HepG2 (cell line): ENCODE measurements around the gene CDK10. TPM values are rescaled to one million over a fixed set of nuclear protein-coding genes. Genes with fewer than 3 reads are reported as not detected.
A peak's percentile ranks its signal among the peaks of the same experiment; 100 is the strongest.

Source experiments
- CAMTA2 ChIP-seq: sonication (generic); formaldehyde crosslinking; IDR thresholded peaks from 2 replicates; pipeline ENCODE4 v1.4.0; 2020; ENCODE audit warnings: mild to moderate bottlenecking, missing genetic modification reagents, borderline replicate concordance
- CEBPG ChIP-seq: IDR thresholded peaks from 2 replicates; pipeline ENCODE4 v1.6.1; 2016
- KLF12 ChIP-seq: sonication (generic); formaldehyde crosslinking; IDR thresholded peaks from 2 replicates; pipeline ENCODE4 v1.4.0; 2020; ENCODE audit warnings: missing genetic modification reagents, borderline replicate concordance
- NKX3-1 ChIP-seq: sonication (generic); formaldehyde crosslinking; IDR thresholded peaks from 2 replicates; pipeline ENCODE4 v1.5.0; 2020; ENCODE audit warnings: missing genetic modification reagents
- NR1H2 ChIP-seq: sonication (generic); formaldehyde crosslinking; IDR thresholded peaks from 2 replicates; pipeline ENCODE4 v1.8.1; 2022; ENCODE audit warnings: low read depth, missing genetic modification reagents, borderline replicate concordance
- RNF2 ChIP-seq: fragments of 450-650 bp; conservative IDR thresholded peaks from 2 replicates; pipeline ENCODE4 v1.6.1; 2016; ENCODE audit warnings: low read depth
- TBX2 ChIP-seq: sonication (generic); formaldehyde crosslinking; IDR thresholded peaks from 2 replicates; pipeline ENCODE4 v1.5.0; 2020; ENCODE audit warnings: missing genetic modification reagents, mild to moderate bottlenecking, borderline replicate concordance
- ZBTB42 ChIP-seq: sonication (generic); formaldehyde crosslinking; IDR thresholded peaks from 2 replicates; pipeline ENCODE4 v1.5.0; 2020; ENCODE audit warnings: mild to moderate bottlenecking, missing genetic modification reagents
- ZNF530 ChIP-seq: sonication (generic); formaldehyde crosslinking; IDR thresholded peaks from 2 replicates; pipeline ENCODE4 v1.5.0; 2020; ENCODE audit warnings: low read depth, mild to moderate bottlenecking, missing genetic modification reagents
- ZNF878 ChIP-seq: sonication (generic); formaldehyde crosslinking; IDR thresholded peaks from 2 replicates; pipeline ENCODE4 v1.8.1; 2023; ENCODE audit warnings: mild to moderate bottlenecking, missing genetic modification reagents, moderate library complexity
- polyA plus RNA-seq, 8 experiments: library from polyadenylated mRNA; depleted of rRNA in 3 of 8; stranded (reverse) in 7 of 8; unstranded in 1 of 8; fragments of >200 nt; fragmentation: Illumina TruSeq in 4 of 8; extraction: Trizol in 4 of 8; gene quantifications; 2 replicates each; pipeline versions ENCODE4 v1.2.1 to v1.2.3, GENCODE V29; 2011 to 2016; ENCODE audit warnings: low read depth in 4 of 8, missing spikeins in 1 of 8, mixed read lengths in 1 of 8; ENCODE audit not compliant: insufficient read depth in 1 of 8
- total RNA-seq, 5 experiments: library from RNA; depleted of rRNA; stranded (reverse); fragments of >200 nt; fragmentation: Illumina TruSeq; extraction: Trizol; gene quantifications; 2 replicates each; pipeline ENCODE4 v1.2.3, GENCODE V29; 2016; ENCODE audit warnings: low read depth in 1 of 5
- TF ChIP-seq, protein P1 (sequence below), 2 experiments: sonication (generic) in 1 of 2; formaldehyde crosslinking in 1 of 2; IDR thresholded peaks; 2 replicates each; pipeline versions ENCODE4 v1.6.1 to v1.9.0; 2014 to 2022; ENCODE audit warnings: antibody characterized with exemption in 1 of 2, borderline replicate concordance in 1 of 2, inconsistent platforms in 1 of 2, low read depth in 1 of 2, missing genetic modification reagents in 1 of 2
- TF ChIP-seq, protein P2 (sequence below): sonication (generic); formaldehyde crosslinking; conservative IDR thresholded peaks from 2 replicates; pipeline ENCODE4 v1.4.0; 2020; ENCODE audit warnings: missing genetic modification reagents
- TF ChIP-seq, protein P3 (sequence below): sonication (generic); formaldehyde crosslinking; IDR thresholded peaks from 2 replicates; pipeline ENCODE4 v1.4.0; 2020; ENCODE audit warnings: missing genetic modification reagents, borderline replicate concordance
- TF ChIP-seq, protein P4 (sequence below): sonication (generic); formaldehyde crosslinking; IDR thresholded peaks from 2 replicates; pipeline ENCODE4 v1.5.1; 2020; ENCODE audit warnings: mild to moderate bottlenecking, missing genetic modification reagents, moderate library complexity
- TF ChIP-seq, protein P5 (sequence below): sonication (generic); formaldehyde crosslinking; IDR thresholded peaks from 2 replicates; pipeline ENCODE4 v1.8.0; 2023; ENCODE audit warnings: mild to moderate bottlenecking, missing genetic modification reagents

CDK10 gene
- total and polyA plus RNA-seq, 2 of the 13 experiments (the other 11 are each of a cell fraction or from before 2014, with no cell fraction given): 2.5 to 3.9 TPM

DNA sequence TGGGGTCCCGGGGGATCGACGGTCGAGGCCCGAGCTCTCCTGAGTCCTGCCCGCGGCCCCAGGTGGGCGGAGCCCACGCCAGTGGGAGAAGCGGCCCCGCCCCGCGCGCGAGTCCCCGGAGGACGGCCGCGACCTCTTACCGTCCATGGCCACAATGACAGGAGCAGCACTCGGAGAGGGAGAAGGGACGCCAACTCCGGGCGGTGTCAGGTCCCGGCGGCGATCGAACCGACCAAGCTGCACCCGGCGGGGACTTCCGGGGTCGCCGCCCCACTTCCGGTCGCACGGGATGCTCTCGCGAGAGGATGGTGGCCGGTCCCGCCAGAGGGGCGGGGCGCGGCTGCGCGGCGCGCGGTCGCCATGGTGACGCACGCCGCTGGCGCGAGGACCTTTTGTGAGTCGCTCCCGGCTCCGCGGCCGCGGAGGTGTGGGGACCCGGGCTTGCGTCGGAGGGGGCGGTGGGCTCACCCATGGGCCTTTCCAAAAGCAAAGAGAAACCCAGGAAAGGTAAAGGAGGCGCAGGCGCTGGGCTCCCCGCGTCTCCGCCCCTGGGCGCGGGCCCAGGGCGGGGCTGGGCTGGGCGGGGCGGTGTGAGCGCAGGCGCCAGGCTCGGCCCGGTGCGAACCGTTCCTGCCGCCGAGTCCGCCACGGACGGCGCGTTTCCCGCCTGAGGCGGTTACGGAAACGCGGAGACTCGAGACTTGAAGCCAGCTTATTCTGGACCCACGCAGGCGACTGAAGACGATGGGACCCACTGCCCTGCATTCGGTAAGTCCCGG lies 28.9 kb upstream of the CDK10 start, which contains the start of the genes CHMP1A and SPATA33 (continued):
- TF ChIP-seq, protein P1, sequence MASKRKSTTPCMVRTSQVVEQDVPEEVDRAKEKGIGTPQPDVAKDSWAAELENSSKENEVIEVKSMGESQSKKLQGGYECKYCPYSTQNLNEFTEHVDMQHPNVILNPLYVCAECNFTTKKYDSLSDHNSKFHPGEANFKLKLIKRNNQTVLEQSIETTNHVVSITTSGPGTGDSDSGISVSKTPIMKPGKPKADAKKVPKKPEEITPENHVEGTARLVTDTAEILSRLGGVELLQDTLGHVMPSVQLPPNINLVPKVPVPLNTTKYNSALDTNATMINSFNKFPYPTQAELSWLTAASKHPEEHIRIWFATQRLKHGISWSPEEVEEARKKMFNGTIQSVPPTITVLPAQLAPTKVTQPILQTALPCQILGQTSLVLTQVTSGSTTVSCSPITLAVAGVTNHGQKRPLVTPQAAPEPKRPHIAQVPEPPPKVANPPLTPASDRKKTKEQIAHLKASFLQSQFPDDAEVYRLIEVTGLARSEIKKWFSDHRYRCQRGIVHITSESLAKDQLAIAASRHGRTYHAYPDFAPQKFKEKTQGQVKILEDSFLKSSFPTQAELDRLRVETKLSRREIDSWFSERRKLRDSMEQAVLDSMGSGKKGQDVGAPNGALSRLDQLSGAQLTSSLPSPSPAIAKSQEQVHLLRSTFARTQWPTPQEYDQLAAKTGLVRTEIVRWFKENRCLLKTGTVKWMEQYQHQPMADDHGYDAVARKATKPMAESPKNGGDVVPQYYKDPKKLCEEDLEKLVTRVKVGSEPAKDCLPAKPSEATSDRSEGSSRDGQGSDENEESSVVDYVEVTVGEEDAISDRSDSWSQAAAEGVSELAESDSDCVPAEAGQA (IDR thresholded peaks at IDR 0.05; ENCODE audit: low read depth): no peak; the same call in 1 of the 2 replicates
- TF ChIP-seq, protein P1 (CRISPR knock-in tag; IDR thresholded peaks at IDR 0.05; ENCODE audit: borderline replicate concordance): peak; percentile 47; the same call in 1 of the 2 replicates
- no peak for TF ChIP-seq RNF2
- no peak for TF ChIP-seq ZBTB42
- TF ChIP-seq ZNF878 (CRISPR knock-in tag): 0 out of 2 replicates have a peak, but pooled peaks have one; percentile 10
- TF ChIP-seq, protein P2, sequence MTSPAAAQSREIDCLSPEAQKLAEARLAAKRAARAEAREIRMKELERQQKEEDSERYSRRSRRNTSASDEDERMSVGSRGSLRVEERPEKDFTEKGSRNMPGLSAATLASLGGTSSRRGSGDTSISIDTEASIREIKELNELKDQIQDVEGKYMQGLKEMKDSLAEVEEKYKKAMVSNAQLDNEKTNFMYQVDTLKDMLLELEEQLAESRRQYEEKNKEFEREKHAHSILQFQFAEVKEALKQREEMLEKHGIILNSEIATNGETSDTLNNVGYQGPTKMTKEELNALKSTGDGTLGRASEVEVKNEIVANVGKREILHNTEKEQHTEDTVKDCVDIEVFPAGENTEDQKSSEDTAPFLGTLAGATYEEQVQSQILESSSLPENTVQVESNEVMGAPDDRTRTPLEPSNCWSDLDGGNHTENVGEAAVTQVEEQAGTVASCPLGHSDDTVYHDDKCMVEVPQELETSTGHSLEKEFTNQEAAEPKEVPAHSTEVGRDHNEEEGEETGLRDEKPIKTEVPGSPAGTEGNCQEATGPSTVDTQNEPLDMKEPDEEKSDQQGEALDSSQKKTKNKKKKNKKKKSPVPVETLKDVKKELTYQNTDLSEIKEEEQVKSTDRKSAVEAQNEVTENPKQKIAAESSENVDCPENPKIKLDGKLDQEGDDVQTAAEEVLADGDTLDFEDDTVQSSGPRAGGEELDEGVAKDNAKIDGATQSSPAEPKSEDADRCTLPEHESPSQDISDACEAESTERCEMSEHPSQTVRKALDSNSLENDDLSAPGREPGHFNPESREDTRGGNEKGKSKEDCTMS (CRISPR knock-in tag): no peak
- TF ChIP-seq CAMTA2: 0 out of 2 replicates have a peak, but pooled peaks have one; percentile 36
- TF ChIP-seq TBX2: peak; percentile 52; the same call in 1 of the 2 replicates
- 0 out of 2 replicates have a peak, but pooled peaks have one; percentile 49 for TF ChIP-seq NKX3-1 (CRISPR knock-in tag)
- TF ChIP-seq, protein P3, sequence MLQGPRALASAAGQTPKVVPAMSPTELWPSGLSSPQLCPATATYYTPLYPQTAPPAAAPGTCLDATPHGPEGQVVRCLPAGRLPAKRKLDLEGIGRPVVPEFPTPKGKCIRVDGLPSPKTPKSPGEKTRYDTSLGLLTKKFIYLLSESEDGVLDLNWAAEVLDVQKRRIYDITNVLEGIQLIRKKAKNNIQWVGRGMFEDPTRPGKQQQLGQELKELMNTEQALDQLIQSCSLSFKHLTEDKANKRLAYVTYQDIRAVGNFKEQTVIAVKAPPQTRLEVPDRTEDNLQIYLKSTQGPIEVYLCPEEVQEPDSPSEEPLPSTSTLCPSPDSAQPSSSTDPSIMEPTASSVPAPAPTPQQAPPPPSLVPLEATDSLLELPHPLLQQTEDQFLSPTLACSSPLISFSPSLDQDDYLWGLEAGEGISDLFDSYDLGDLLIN: peak; percentile 65; the same call in 1 of the 2 replicates
- 0 out of 2 replicates have a peak, but pooled peaks have one; percentile 47 for TF ChIP-seq NR1H2
- TF ChIP-seq, protein P4, sequence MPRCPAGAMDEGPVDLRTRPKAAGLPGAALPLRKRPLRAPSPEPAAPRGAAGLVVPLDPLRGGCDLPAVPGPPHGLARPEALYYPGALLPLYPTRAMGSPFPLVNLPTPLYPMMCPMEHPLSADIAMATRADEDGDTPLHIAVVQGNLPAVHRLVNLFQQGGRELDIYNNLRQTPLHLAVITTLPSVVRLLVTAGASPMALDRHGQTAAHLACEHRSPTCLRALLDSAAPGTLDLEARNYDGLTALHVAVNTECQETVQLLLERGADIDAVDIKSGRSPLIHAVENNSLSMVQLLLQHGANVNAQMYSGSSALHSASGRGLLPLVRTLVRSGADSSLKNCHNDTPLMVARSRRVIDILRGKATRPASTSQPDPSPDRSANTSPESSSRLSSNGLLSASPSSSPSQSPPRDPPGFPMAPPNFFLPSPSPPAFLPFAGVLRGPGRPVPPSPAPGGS (CRISPR knock-in tag): peak; percentile 97
- TF ChIP-seq CEBPG (CRISPR knock-in tag): peak; percentile 18; the same call in 1 of the 2 replicates
- TF ChIP-seq KLF12: peak; percentile 87
- TF ChIP-seq, protein P5, sequence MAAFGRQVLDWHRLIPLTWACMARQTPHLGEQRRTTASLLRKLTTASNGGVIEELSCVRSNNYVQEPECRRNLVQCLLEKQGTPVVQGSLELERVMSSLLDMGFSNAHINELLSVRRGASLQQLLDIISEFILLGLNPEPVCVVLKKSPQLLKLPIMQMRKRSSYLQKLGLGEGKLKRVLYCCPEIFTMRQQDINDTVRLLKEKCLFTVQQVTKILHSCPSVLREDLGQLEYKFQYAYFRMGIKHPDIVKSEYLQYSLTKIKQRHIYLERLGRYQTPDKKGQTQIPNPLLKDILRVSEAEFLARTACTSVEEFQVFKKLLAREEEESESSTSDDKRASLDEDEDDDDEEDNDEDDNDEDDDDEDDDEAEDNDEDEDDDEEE (CRISPR knock-in tag): peak; percentile 79; the same call in 1 of the 2 replicates
- TF ChIP-seq ZNF530 (CRISPR knock-in tag): no peak
